ENCODE measurements around the gene ADGRA1.

The ADGRA1 gene

DNA sequence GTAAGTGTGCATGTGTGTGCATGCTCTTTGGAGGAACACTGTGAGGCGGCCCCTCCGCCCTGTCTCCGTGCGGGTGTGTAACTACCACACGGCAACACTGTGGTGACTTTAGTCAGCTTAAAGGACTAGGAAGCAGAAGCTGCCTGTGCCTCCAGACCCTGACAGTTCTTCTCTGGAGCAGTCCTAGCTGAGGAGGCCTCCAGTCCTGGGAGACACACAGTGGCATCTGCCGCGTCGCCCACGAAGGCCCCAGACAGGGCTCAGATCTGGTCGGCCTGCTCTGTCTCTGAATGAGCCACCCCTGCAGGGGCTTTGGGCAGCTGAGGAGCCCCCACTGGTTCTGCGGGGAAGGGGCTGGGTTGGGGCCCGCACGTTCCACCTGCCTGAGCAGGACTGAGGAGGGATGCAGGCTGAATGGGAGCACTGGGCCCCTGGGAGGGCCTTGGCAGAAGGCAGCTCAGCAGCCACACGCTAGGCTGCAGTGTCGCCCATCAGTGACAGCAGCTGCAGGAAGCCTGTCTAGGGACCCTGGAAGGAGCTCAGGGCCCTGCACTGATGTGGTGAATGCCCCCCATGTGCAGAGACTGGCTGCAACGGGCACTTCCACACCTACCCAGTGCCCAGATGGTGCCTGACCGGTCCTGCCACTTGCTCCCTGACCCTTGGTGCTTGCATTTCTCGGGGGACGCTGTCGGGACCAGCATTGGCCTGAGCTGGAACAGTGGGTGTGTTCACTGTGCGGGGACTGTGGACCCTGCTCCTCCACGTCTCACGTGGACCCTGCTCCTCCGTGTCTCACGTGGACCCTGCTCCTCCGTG, 45.0 kb downstream of the ADGRA1 start:
- ChIA-PET POLR2A (no interaction called here), CTCF (interaction anchor here (1.3 kb wide), 1 partner anchor 11 kb away, joined by 5 read pairs; no protein-coding TSS in a partner anchor)

DNA sequence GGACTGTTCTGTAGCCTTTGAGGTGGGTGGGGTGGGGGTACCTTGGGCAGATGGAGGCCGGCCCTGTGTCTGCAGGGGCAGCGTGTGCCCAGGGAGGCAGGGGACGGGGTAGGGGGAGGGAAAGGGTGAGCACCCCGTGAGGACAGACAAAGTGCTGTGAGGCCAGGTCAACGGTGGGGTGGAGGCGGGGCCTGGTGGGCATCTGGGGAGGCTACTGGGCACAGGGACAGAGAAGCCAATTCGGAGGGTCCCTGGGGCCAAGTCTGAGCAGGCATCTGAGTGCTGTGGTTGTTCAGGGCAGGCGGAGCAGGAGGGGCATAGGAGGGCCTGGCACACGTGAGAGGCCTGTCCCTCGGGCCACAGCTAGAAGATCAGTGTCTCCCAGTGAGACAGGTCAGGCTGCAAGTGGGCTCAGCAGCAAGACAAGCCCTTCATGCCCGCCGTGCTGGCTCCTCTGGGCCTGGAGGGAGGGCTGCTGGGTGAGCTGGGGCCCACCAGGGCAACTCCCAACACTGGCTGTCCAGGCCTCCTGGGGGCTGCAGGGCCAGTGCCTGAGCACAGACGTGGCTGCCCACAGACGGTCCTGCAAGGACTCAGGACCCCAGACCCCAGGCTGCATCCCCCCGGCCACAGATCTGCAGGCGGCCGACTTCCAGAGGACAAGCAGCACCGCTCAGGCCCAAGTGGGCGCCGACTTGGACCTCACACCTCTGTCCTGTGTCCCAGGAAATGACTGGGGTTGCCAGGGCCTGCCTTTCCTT, 45.9 kb downstream of the ADGRA1 start:
- ChIA-PET POLR2A (no interaction called here), CTCF (interaction anchor here (1.0 to 1.3 kb wide), 2 partner anchors 10 to 230 kb away, joined by 3 to 5 read pairs; no protein-coding TSS in a partner anchor)
- Histone ChIP-seq H3K4me1 (ENCODE audit: control insufficient read depth, insufficient read depth, low read length) (no peaks in the 10 kb centered on the region), H3K36me3 (ENCODE audit: control insufficient read depth in 2 of 2, insufficient read depth in 1 of 2, low read length in 2 of 2) (no peaks in the 10 kb centered on the region), H3K27ac (ENCODE audit: extremely low read depth, low read depth, low read length) (no peak overlapping the region), H3K9me3 (ENCODE audit: control insufficient read depth, insufficient read depth, low read depth, low read length) (no peaks in the 10 kb centered on the region), H3K4me3 (ENCODE audit: low read depth, low read length) (no peak overlapping the region)
- no peak for TF ChIP-seq SALL2 (tag by site-specific recombination; IDR thresholded peaks at IDR 0.05; ENCODE audit: borderline replicate concordance)
- TF ChIP-seq, protein P1, sequence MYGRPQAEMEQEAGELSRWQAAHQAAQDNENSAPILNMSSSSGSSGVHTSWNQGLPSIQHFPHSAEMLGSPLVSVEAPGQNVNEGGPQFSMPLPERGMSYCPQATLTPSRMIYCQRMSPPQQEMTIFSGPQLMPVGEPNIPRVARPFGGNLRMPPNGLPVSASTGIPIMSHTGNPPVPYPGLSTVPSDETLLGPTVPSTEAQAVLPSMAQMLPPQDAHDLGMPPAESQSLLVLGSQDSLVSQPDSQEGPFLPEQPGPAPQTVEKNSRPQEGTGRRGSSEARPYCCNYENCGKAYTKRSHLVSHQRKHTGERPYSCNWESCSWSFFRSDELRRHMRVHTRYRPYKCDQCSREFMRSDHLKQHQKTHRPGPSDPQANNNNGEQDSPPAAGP (tag by site-specific recombination; IDR thresholded peaks at IDR 0.05), result no peak
- TF ChIP-seq ZNF707 (tag by site-specific recombination; IDR thresholded peaks at IDR 0.05), result no peak
- TF ChIP-seq ZFP69B (tag by site-specific recombination; IDR thresholded peaks at IDR 0.05), result no peak
- no peak for TF ChIP-seq ZNF157 (tag by site-specific recombination; IDR thresholded peaks at IDR 0.05)
- no peak for TF ChIP-seq GLI4 (tag by site-specific recombination; IDR thresholded peaks at IDR 0.05)

More for the DNA sequence above, 45.0 kb downstream of the ADGRA1 start:
- no peak overlapping the region for H3K27ac ChIP-seq (ENCODE audit: extremely low read depth, low read depth, low read length)
- TF ChIP-seq ZNF112 (tag by site-specific recombination; IDR thresholded peaks at IDR 0.05), result no peak
- no peak for TF ChIP-seq ZNF837 (tag by site-specific recombination; IDR thresholded peaks at IDR 0.05)
- TF ChIP-seq, protein P1 (tag by site-specific recombination; IDR thresholded peaks at IDR 0.05), result no peak
- TF ChIP-seq ZNF184 (tag by site-specific recombination; IDR thresholded peaks at IDR 0.05), result no peak
- TF ChIP-seq KLF1 (tag by site-specific recombination; IDR thresholded peaks at IDR 0.05), result no peak
- TF ChIP-seq, protein P2, sequence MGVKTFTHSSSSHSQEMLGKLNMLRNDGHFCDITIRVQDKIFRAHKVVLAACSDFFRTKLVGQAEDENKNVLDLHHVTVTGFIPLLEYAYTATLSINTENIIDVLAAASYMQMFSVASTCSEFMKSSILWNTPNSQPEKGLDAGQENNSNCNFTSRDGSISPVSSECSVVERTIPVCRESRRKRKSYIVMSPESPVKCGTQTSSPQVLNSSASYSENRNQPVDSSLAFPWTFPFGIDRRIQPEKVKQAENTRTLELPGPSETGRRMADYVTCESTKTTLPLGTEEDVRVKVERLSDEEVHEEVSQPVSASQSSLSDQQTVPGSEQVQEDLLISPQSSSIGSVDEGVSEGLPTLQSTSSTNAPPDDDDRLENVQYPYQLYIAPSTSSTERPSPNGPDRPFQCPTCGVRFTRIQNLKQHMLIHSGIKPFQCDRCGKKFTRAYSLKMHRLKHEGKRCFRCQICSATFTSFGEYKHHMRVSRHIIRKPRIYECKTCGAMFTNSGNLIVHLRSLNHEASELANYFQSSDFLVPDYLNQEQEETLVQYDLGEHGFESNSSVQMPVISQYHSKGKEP (tag by site-specific recombination; IDR thresholded peaks at IDR 0.05), result no peak
- TF ChIP-seq ZBTB20 (tag by site-specific recombination; IDR thresholded peaks at IDR 0.05), result no peak
- TF ChIP-seq ZNF785 (tag by site-specific recombination; IDR thresholded peaks at IDR 0.05), result no peak
- no peak for TF ChIP-seq MEIS1 (CRISPR knock-in tag; IDR thresholded peaks at IDR 0.05; ENCODE audit: borderline replicate concordance)
- TF ChIP-seq ZNF292 (tag by site-specific recombination; IDR thresholded peaks at IDR 0.05; ENCODE audit: borderline replicate concordance, low read depth), result no peak
- TF ChIP-seq, protein P3, sequence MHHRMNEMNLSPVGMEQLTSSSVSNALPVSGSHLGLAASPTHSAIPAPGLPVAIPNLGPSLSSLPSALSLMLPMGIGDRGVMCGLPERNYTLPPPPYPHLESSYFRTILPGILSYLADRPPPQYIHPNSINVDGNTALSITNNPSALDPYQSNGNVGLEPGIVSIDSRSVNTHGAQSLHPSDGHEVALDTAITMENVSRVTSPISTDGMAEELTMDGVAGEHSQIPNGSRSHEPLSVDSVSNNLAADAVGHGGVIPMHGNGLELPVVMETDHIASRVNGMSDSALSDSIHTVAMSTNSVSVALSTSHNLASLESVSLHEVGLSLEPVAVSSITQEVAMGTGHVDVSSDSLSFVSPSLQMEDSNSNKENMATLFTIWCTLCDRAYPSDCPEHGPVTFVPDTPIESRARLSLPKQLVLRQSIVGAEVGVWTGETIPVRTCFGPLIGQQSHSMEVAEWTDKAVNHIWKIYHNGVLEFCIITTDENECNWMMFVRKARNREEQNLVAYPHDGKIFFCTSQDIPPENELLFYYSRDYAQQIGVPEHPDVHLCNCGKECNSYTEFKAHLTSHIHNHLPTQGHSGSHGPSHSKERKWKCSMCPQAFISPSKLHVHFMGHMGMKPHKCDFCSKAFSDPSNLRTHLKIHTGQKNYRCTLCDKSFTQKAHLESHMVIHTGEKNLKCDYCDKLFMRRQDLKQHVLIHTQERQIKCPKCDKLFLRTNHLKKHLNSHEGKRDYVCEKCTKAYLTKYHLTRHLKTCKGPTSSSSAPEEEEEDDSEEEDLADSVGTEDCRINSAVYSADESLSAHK (tag by site-specific recombination; IDR thresholded peaks at IDR 0.05), result no peak
- H3K9me3 ChIP-seq (ENCODE audit: control insufficient read depth, insufficient read depth, low read depth, low read length), result no peaks in the 10 kb centered on the region
- H3K36me3 ChIP-seq (ENCODE audit: control insufficient read depth in 2 of 2, insufficient read depth in 1 of 2, low read length in 2 of 2), result no peaks in the 10 kb centered on the region
- H3K4me3 ChIP-seq (ENCODE audit: low read depth, low read length), result no peak overlapping the region
- H3K4me1 ChIP-seq (ENCODE audit: control insufficient read depth, insufficient read depth, low read length), result no peaks in the 10 kb centered on the region
